Inflammatory macrophage treated with lipopolysaccharide for 4 hours (primary cell): Measurements from ENCODE around the gene PIK3C3.
"Not testable (repeated sequence)": the region's sequence is repeated elsewhere in the genome, so short reads cannot be mapped to it uniquely, and the experiment has no call there.

Source experiments
- DNase-seq: peaks from one replicate; pipeline ENCODE4 v3.0.0-alpha.2; 2020

The PIK3C3 gene

GRCh38 chr18:42082415-42083234 is 127.6 kb downstream of the PIK3C3 start:
- no peak for DNase-seq

GRCh38 chr18:42086288-42086687 is 131.3 kb downstream of the PIK3C3 start:
- no peak for DNase-seq

GRCh38 chr18:42087235-42087634 is 132.2 kb downstream of the PIK3C3 start:
- no peak for DNase-seq

GRCh38 chr18:42087876-42088275 is 132.8 kb downstream of the PIK3C3 start:
- DNase-seq = no peak

GRCh38 chr18:42092848-42093247 is 137.8 kb downstream of the PIK3C3 start:
- no peak for DNase-seq

GRCh38 chr18:42094875-42095274 is 139.8 kb downstream of the PIK3C3 start:
- DNase-seq = no peak

- no peak for DNase-seq
Observed at GRCh38 chr18:42095732-42096377, 140.8 kb downstream of the PIK3C3 start.

- no peak for DNase-seq
Observed at GRCh38 chr18:42100248-42100647, 145.2 kb downstream of the PIK3C3 start.

- no peak for DNase-seq
Observed at GRCh38 chr18:42100911-42101310, 145.9 kb downstream of the PIK3C3 start.

GRCh38 chr18:42105394-42105793 is 150.4 kb downstream of the PIK3C3 start:
- DNase-seq = no peak

GRCh38 chr18:42106784-42107183 is 151.8 kb downstream of the PIK3C3 start:
- DNase-seq = no peak

- no peak for DNase-seq
Observed at GRCh38 chr18:42107287-42107686, 152.3 kb downstream of the PIK3C3 start.

GRCh38 chr18:42107691-42108450 is 152.8 kb downstream of the PIK3C3 start:
- DNase-seq = no peak

GRCh38 chr18:42112147-42112546 is 157.1 kb downstream of the PIK3C3 start:
- not testable (repeated sequence) for DNase-seq

- DNase-seq = no peak
Observed at GRCh38 chr18:42112657-42113420, 157.8 kb downstream of the PIK3C3 start.

- peak; percentile 39 for DNase-seq
Observed at GRCh38 chr18:42113529-42114191, 158.6 kb downstream of the PIK3C3 start.

GRCh38 chr18:42114310-42114943 is 159.4 kb downstream of the PIK3C3 start:
- peak; percentile 65 for DNase-seq

GRCh38 chr18:42126586-42126985 is 171.6 kb downstream of the PIK3C3 start:
- peak; percentile 66 for DNase-seq

- no peak for DNase-seq
Observed at GRCh38 chr18:42131066-42131929, 176.3 kb downstream of the PIK3C3 start.

GRCh38 chr18:42131930-42132244 is 176.9 kb downstream of the PIK3C3 start:
- DNase-seq = no peak
